GM12873 (cell line): ENCODE data around the gene ZC3H14.
A peak's percentile ranks its signal among the peaks of the same experiment; 100 is the strongest.

Experiments
- CTCF ChIP-seq: IDR thresholded peaks from 2 replicates; pipeline ENCODE4 v1.5.1; 2012; ENCODE audit warnings: low read depth, mild to moderate bottlenecking, moderate library complexity, low read length, control low read depth; ENCODE audit not compliant: insufficient read depth; ENCODE audit errors: missing control alignments

The ZC3H14 gene

GRCh38 chr14:88667555-88668273 is 104.9 kb downstream of the ZC3H14 start:
- TF ChIP-seq CTCF = peak; percentile 94

DNA sequence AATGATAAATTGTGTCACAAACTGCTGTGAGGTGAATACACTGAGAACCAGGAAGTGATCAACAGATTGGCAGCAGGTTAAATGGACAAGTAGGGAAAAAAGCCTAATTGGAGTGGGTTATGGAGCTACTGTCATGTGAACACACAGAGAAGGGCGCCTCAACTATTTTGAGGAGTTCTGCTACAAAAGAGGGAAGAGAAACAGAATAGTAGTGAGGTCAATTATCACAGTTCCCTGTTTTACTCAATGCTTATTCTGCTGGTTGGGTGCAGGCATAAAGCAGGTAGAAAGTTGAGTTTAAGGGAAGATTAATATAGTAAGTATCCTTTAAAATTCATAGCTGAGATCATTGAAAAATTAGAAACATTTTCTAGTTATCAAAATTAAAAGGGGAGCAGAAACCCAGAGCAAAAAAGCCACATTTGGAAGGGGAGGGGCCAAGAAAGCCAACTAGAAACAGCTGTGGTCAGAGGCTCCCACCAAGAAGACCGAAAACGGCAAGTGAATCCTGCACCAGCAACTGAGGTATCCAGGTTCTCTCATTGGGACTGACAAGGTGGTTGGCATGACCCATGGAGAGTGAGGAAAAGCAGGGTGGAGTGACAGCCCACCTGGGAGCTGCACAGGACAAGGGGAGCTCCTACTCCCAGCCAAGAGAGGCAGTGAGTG is 105.7 kb downstream of the ZC3H14 start:
- TF ChIP-seq CTCF = no peak

DNA sequence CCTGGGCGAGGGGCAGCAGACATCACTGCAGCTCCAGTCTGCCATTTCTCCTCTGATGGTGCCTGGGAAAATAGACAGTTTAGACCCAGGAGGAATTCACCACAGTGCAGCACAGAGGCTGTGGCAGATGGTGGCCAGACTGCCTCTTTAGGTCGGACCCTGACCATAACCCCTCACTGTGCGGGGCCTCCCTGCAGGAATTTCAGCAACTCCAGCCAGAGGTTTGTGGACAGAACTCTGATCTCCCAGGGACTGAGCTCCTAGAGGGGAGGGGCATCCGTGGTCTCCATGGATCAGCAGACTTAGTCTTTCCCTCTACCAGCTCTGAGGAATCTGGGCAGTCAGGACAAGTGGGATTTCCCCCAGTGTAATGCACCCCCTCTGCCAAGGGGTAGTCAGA is 106.5 kb downstream of the ZC3H14 start:
- no peak for TF ChIP-seq CTCF
